ENCODE measurements around the gene TEX19.
"Not testable (repeated sequence)": the region's sequence is repeated elsewhere in the genome, so short reads cannot be mapped to it uniquely, and the experiment has no call there.

TEX19 gene

DNA sequence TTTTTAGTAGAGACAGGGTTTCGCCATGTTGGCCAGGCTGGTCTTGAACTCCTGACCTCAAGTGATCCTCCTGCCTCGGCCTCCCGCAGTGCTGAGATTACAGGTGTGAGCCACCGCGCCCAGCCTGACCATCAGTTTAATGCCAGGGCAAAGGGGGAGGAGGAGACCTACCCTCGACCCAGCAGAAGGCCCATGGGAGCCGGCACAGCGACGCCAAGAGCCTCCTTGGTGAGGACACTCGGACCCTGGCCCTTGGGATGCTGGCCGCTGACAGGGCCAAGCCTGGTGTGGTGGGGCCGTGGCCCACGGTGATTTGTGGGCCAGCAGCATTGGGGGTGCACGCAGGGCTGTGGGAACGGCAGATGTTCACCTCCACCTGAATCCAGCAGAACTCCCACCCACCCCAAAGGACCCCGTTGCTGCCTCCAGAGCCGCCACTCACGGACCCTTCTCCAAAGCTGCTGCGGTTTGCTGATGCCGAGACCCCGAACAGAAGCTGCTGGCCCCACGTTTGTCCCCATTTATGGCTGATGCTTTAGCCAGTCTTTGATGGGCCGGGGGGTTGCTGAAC, 32.5 kb downstream of the TEX19 start:
- DNase-seq: no peak

DNA sequence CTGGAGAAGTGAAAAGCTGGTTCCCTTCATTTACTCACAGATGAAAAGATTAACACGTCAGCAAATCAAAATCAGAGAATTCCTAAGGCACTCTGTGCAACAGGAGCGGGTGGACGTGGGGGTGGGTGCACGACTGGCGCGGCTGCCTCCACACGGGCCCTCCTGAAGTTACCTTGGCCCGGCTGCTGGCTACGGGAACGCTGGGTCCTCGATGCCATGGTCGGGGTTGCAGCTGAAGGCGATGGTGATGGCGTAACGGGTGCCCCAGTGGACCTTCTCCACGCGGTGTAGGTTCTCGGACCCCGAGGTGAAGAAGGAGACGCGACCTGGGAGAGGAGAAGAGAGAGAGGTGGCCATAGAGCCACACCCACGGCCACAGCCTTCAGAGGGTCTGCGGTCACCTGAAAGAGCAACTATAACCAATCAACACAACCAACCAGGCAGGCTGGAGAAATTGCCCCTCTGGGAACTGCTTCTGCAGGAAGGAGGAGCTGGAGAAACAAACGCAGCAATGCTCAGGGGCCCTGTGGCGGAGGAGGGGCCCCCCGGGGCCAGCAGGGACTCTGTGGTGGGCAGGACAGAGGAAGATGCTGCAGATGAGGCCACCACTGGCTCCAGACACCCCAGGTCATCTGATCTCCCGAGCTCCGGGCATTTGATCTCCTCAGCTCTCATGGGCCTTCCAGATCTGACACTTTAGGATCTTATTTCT, 33.3 kb downstream of the TEX19 start:
- no peak for DNase-seq

DNA sequence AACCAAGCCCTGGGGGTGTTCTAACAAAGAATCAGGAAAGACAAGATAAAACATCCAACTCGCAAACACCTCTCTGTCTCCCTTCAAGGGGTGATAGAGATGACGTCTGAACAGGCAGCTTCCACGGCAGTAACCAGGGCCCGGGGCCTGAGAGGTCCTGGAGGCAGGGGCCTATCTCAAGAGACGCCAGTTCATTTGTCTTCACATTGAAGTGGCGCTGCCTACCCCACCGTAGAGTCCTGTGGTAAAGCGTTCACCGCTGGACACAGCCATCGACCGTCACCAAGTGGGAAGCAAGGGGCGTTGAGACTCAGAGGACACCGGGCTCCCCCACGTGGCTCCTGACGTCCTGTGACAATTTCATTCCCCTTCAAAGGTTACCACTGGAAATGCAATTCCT, 33.9 kb downstream of the TEX19 start:
- DNase-seq: no peak

DNA sequence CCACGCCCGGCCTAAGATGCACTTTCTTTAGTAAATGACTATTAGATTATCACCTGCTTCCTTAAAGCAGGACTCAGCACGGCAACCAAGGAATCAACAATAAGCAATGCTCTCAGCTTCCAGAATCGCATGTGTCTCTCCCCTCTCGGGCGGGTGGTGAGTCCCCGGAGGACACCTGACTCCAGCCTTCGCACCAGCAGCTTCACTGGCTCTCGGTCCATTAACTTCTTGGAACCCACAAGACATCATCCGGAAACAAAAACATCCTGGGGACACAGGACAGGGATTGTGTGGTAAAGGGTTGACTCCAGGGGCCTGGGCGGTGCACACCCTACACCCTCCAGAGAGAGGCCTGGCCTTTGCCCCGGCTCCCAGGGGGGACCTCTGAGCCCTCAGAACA, 35.2 kb downstream of the TEX19 start:
- DNase-seq: no peak

DNA sequence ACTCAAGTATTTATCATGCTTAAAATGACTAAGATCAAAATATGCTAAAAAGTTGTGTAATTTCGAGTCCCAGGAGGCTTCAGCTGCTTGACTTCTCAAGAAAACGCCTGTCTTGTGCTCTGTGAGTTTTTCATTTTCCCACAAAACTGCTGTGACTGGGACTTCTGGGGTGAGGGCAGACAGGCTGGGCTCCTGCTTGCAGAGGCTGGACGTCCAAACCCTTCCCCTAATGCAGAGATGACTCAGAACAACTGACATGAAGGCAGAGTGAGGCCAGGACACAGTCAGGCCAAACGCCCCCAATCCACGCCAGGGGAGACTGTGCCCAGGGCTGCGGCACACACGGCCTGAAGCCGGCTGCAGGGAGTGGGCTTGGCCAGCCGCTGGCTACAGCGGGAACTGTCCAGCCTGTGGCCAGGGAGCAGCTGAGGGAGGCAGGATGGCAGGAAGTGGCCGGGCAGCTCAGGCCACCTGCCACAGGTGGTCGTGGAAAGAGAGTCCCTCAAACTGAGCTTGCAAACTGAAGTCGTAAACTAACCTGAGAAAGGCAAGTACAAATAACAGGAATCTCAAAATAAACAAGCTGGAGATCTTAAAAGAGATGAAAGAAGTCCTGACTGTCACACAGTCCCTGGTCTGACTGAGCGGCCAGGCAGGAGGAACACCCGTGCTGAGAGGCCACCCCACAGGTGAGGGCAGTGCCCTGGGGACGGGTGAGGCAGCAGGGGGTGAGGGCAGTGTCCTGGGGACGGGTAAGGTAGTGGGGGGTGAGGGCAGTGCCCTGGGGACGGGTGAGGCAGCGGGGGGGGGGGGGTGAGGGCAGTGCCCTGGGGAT, 37.8 kb downstream of the TEX19 start:
- no peak for DNase-seq

DNA sequence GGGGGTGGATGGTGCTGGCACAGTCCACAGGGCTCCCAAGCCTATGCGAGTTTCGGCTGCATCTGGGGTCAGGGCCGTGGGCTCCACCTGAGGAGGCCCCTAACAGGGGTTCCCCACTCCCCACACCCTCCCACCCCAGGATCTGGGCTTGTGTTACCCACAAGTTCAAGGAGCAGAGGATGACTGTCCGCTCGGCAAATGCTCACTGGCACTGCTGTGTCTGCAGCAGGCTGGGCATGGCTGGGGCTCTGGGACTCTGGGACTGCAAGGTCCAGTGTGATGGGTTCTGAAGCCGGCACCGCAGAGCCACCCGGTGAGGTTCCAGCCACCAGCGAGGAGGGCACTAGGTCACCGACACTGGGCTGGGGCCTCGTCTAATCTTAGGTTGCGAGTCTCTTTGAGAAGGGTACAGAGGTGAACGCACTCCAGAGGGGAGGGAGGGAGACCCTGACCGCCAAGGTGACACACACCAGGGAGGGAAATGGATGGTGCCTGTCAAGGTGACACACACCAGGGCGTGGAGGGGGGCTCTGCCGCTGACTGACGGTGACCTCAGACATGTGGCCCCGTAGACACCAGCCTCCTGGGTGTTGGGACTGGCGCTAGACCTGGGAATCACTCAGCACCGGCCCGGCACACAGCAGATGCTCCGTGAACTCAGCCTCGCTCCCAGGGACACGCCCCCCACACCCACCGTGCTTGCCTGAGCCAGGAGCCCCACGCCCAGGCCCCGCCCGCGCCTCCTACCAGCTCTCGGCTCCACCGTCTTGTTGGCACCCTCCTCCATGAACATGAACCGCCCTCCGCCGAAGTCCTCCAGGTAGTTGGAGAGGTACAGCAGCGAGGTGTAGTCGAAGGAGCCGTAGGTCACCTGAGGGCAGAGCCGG, 38.6 kb downstream of the TEX19 start:
- DNase-seq: peak in 1 of 2 experiments; percentile 38

DNA sequence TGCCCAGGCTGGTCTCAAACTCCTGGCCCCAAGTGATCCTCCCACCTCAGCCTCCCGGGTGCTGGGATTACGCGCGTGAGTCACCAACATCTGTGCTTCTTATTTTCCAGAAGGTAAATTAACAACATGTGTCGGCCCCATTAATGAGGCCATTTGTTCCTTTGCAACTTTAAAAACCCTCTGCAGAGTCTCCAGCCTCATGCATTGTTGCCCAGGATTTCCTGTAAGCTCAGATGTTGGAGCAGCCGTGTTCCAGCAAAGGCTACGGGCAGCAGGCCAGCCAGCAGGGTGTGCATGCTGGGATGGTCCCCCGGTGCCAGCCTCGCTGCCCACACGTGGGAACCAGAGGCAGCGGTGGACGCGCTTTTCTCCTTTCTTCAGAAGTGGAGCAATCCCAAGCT, 40.0 kb downstream of the TEX19 start:
- DNase-seq: no peak

DNA sequence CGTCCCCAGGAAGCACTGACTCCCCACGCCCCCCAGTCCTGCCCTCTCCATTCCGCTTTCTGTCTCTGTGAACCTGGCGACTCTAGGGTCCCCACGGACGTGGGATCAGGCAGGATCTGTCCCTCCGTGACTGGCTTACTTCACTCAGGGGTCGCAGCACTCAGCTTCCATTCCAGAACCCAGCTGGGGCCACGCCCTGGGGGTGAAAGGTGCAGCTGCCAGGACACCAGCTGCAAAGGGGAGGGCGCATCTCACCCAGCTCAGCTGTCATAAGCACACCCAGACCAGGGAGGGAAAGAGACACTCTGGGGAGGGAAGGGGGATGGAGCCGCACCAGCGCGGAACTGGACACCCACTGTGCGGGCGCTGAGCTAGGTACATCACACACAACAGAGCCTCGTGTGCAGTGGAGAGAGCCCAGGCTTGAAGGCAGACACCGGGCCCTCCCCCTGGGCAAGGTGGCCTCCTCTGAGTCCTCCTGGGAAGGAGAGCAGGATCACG, 40.6 kb downstream of the TEX19 start:
- DNase-seq: peak in 1 of 2 experiments; percentile 54

DNA sequence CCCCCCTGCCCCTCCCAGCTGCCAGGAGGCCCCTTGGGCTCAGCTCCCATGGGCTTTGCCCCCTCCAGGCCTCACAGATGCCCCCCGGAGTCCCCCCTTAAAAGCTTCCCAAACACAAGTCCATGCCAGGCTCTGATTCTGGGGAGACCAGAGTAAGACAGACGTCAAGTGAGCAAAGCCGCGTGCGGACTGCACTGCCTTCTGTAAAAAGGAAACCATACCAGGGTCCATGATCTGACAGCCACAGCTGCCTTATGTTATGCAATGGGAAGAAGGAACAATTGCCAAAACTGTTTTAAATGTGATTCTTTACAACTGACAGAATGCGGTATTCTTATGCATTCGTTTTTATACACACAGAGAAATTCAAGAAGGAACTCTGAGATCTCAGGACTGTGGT, 41.2 kb downstream of the TEX19 start:
- DNase-seq: no peak

DNA sequence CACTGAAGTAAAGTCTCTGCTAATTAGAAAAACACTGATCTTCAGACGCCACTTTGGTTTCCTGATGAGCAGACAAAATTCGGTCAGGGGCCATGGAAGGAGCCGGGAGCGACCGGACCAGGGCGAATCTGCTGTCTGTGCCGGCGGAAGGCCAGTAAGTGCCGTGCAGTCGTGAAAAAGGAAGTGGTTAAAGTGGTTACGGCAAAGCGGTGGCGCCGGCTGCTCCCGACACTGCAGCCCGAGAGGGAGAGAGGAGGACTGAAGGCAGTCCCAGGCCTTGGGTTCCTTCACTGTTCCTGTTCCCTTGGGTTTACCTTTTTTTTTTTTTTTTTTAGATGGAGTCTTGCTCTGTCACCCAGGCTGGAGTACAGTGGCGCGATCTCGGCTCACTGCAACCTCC, 41.8 kb downstream of the TEX19 start:
- DNase-seq: no peak

DNA sequence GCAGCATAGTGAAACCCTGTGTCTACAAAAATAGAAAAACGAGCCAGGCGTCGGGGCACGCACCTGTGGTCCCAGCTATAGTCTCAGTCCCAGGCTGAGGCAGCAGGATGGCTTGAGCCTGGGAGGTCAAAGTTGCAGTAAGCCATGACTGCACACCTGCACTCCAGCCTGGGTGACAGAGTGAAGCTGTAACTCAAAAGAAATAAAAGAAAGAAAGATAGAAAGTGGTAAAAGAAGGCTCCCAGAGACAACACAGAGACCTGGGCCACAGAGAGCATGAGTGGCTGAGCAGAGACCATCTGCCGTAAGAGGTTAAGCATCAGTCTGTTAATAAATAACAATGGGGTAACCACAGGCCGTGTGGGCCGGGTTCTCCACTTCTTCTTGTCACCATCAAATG, 43.8 kb downstream of the TEX19 start:
- no peak for DNase-seq

DNA sequence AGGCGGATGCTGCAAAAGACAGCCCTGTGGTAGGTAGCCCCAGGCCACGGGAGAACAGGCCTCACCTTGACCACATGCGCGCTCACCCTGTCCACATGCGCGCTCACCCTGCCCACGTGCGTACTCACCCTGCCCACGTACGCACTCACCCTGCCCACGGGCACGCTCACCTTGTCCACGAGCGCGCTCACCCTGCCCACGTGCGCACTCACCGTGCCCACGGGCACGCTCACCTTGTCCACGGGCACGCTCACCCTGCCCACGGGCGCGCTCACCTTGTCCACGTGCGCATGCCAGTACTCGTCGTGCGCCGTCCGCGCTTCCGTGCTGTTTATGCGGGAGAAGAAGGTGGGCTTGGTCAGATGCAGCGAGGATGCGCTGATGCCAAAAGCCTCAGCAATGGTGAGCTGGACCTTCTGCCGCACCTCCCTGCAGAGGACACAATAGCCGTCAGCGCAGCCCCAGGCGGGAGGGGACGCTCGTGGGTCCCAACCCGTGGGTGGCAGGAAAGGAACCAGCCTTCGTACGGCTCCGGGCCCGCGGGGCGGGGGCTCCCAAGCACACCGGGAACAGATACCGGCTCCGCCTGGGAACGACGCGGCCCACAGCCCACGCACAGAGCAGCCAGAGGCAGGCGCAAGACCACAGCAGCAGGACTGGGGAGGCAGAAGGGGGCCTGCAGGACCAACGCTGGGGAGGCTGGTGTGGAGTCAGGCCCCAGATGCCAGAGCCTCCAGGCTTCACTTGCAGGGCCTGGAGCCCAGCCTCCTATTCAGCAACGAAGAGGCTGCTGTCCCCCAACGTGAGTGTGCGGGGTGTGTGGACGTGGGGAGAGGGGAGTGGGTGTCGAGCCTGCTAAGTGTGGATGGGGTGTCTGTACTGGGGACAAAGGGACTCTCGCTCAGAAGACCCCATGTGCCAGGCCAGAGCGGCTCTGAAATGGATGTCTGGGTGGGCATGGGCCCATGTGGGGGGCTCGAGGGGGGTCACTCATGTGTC, 44.9 kb downstream of the TEX19 start:
- DNase-seq: no peak

DNA sequence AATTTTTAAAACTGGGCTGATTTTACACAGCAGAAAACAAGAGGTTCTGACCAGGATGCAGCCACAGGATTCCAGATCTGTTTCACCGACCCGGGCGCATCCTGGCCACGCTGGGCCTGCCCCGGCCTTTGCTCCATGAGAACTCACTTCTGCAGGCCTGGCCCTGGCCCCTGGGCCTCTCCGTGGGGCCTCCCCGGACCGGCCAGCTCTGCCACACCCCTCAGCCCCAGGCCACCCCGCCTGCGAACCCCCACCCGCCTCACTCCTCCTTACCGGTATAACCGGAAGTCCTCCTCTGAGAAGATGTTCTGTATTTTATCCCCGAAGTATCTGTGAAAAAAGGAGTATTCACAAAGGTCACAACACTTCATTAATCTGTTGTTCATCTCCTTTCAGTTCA, 46.0 kb downstream of the TEX19 start:
- no peak for DNase-seq

DNA sequence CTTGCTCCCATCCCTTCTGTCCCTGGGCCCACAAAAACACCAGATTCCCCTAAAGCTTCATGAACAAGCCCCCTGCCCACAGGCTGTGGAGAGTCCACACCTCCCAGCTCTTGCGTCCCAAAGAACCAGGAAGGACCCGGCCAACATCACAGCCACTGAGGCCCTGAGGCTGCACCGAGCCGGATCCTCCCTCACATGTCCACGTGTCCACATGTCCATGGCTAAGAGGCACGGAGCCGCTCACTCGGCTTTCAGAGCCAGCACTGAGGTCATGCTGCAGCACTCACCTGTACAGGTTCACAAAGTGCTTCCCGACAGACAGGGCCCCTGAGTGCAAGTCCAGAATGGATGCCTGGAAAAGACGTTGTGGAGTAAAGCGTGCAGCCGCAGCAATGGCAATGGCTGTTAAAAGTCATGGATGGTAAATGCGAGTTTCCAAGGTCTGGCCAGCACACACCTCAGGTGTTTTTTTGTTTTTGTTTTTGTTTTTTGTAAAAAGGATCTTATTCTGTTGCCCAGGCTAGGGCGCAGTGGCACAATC, 47.2 kb downstream of the TEX19 start:
- no peak for DNase-seq

DNA sequence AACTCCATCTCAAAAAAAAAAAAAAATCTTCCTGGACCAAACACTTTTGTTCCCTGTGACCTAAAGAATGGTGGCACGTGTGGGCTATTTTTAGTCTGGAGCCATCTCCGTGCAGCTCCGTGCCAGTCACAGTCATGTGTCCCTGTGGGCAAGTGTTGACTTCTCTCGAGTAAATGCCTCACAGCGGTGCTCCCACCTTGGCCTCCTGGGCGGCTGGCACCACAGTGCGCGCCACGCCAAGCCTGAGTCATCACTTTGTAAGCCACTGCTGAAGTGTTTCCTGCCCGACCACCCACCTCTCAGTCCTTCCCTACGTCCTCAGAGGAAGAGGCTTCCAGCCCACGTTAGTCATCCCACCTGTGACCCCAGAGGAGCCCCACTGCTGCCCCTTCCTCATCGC, 48.2 kb downstream of the TEX19 start:
- no peak for DNase-seq

DNA sequence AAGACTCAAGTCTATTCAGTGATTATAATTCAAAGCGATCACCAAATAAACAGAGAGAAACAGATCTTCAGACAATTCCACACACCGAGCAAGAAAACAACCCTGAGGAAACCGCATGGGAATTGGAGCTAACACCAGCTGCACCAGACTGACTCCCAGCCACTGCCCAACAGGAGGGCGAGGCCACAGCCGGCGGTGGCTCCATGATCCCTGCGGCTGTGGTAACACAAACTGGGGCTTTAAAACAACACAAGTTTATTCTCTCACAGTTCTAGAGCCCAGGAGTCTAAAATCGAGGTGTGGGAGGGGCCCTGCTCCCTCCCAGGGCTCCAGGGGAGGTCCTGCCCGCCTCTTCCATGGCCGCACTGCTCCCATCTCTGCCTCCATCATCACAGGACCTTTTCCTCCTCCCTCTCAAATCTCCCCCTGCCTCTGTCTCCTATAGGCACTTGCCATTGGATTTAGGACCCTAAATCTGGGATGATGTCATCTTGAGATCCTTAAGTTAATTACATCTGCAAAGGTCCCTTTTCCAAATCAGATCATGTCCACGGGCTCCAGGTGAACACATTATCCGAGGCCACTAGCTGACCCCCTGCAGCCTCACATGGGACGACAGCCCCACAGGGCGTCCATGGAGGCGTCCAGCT, 49.4 kb downstream of the TEX19 start:
- DNase-seq: no peak

DNA sequence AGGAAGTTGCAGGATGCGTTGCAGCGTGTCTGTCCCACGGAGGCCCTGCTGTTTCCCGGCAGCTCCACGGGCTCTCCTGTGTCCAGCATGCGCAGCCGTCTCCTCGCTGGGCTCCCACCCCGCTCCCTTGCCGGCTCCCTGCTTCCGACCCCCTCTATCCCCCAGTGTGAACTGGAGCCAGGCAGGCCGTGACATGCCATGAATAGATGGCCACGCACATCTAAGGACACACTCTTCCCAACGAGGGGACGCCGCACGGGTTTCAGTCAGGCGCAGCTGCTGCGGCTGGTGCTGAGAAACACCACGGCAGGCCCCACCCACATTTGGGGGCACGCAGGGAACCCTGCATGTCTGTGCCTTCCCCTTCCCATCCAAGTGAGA, 49.9 kb downstream of the TEX19 start:
- no peak for DNase-seq

DNA sequence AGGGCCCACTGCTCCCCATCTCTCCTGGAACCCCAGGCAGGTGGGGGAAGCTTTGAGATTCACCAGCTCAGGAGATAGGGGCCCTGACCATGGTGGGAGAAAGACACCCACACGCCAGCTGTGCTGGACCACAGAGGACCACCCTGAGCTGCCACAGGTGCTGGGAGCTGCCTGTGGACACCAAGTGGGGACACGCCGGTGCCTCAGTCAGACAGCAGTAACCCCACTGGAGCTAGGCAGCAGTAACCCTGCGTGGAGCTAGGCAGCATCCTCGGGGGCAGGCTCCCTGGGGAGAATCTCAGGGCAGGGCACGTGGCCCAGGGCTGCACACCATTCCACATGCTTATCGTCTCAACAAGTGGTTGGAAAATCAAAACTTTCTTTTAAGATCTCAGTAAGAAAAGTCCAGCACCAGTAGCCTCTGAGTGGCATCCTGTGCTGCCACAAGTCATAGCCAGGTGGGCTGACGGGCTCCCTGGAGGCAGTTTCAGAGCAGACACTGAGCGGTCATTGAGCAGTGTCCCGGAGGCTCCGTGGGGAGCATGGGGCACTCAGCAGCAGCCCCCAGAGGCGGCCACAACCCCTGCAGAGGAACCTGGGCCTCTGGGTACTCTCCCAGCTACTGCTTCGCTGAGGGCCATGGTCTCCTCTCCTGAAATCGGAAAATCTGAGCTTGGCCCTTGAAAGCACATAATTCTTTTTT, 51.1 kb downstream of the TEX19 start:
- no peak for DNase-seq

DNA sequence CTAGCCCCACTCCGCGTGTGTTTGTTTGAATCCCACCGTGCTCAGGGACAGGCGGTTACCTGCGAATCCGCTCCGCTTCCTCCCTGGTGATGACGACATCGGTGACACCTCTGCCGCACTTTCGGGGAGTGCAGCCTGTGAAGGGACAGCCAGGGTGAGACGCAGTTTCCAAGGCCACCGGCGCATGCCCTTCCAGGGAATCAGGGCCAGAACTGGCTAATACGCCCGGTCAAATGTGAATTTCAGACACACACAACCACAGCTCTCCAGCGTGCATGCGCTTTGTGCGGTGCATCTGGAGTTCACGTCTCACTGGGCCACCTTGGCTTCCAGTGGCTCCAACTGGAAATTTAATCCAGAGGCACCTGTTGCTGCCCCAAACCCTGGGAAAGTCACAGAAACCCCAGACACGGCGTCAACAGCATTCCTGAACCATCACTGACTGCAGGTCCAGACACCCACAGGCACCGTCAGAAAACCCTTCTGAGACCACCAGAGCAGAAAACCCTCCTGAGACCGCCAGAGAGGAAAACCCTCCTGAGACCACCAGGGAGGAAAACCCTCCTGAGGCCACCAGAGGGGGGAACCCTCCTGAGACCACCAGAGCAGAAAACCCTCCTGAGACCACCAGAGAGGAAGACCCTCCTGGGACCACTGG, 52.5 kb downstream of the TEX19 start:
- no peak for DNase-seq

DNA sequence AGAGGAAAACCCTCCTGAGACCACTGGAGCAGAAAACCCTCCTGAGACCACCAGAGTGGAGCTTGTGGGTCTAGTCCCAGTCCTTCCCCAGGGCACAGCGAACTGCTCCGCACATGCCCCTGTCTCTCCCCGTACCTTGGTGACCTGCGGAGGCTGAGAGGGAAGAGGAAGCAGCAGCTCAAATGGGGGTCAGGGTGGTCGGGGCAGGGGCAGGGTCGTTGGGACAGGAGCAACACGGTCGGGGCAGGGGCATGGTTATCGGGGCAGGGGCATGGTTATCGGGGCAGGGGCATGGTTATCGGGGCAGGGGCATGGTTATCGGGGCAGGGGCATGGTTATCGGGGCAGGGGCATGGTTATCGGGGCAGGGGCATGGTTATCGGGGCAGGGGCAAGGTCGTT, 53.0 kb downstream of the TEX19 start:
- not testable (repeated sequence) for DNase-seq

All from NCI-H187 (cell line).